Activated naive CD4-positive, alpha-beta T cell treated with anti-CD3 and anti-CD28 coated beads, Interleukin-2, amount 50 U/mL, for 16 hours (primary cell): ENCODE measurements around the gene EPB41L1.
A peak's percentile ranks its signal among the peaks of the same experiment; 100 is the strongest.

Experiments
- DNase-seq: peaks from one replicate; pipeline ENCODE4 v3.0.0-alpha.2; 2020

The EPB41L1 gene

GRCh38 chr20:36197271-36197670 lies 42.7 kb downstream of the EPB41L1 start:
- DNase-seq = no peak

GRCh38 chr20:36199345-36200257 lies 45.1 kb downstream of the EPB41L1 start:
- DNase-seq = peak; percentile 76

- no peak for DNase-seq
Measured at GRCh38 chr20:36200451-36200850, 45.9 kb downstream of the EPB41L1 start.

GRCh38 chr20:36201198-36201597 lies 46.7 kb downstream of the EPB41L1 start:
- DNase-seq = no peak

GRCh38 chr20:36202891-36203338 lies 48.4 kb downstream of the EPB41L1 start:
- DNase-seq = peak; percentile 78

- DNase-seq = no peak
Measured at GRCh38 chr20:36203861-36204260, 49.3 kb downstream of the EPB41L1 start.

- DNase-seq = no peak
Measured at GRCh38 chr20:36205026-36205425, 50.5 kb downstream of the EPB41L1 start.

- DNase-seq = no peak
Measured at GRCh38 chr20:36206068-36206467, 51.5 kb downstream of the EPB41L1 start.

- no peak for DNase-seq
Measured at GRCh38 chr20:36206641-36207040, 52.1 kb downstream of the EPB41L1 start.

GRCh38 chr20:36207602-36208001 lies 53.1 kb downstream of the EPB41L1 start:
- no peak for DNase-seq

GRCh38 chr20:36208257-36208656 lies 53.7 kb downstream of the EPB41L1 start:
- DNase-seq = no peak

- DNase-seq = no peak
Measured at GRCh38 chr20:36210436-36211021, 56.0 kb downstream of the EPB41L1 start.

GRCh38 chr20:36213362-36213761 lies 58.8 kb downstream of the EPB41L1 start:
- DNase-seq = no peak

- no peak for DNase-seq
Measured at GRCh38 chr20:36214684-36215256, 60.2 kb downstream of the EPB41L1 start.

GRCh38 chr20:36215778-36216177 lies 61.2 kb downstream of the EPB41L1 start:
- DNase-seq = no peak

GRCh38 chr20:36216314-36217025 lies 61.9 kb downstream of the EPB41L1 start:
- DNase-seq = no peak

GRCh38 chr20:36217226-36217625 lies 62.7 kb downstream of the EPB41L1 start:
- no peak for DNase-seq

- no peak for DNase-seq
Measured at GRCh38 chr20:36218380-36219064, 64.0 kb downstream of the EPB41L1 start.

- no peak for DNase-seq
Measured at GRCh38 chr20:36219671-36220220, 65.2 kb downstream of the EPB41L1 start.

- DNase-seq = no peak
Measured at GRCh38 chr20:36225666-36226065, 71.1 kb downstream of the EPB41L1 start.

- DNase-seq = no peak
Measured at GRCh38 chr20:36228770-36229169, 74.2 kb downstream of the EPB41L1 start.

- DNase-seq = no peak
Measured at GRCh38 chr20:36230019-36230418, 75.5 kb downstream of the EPB41L1 start.
